ENCODE data around the gene SLC39A2. TPM values are rescaled to one million over a fixed set of nuclear protein-coding genes. Genes with fewer than 3 reads are reported as not detected.

Gene SLC39A2
- total and polyA plus RNA-seq, 9 of the 15 experiments (the other 6 are each of a cell fraction or from before 2014, with no cell fraction given): 0.06 to 0.09 TPM; not detected in 7

GRCh38 chr14:20989787-20990600 lies 9.1 kb upstream of the SLC39A2 start, which contains the start of gene METTL17 (continued):
- no peak for TF ChIP-seq SRSF1 (IDR thresholded peaks at IDR 0.05; ENCODE audit: low read depth, low read length)
- TF ChIP-seq MAFF (IDR thresholded peaks at IDR 0.05; ENCODE audit: low read length): no peak
- no peak for TF ChIP-seq E2F5 (CRISPR knock-in tag; IDR thresholded peaks at IDR 0.05)
- TF ChIP-seq JUN (IDR thresholded peaks at IDR 0.05; ENCODE audit: borderline replicate concordance, low read depth, low read length): no peak
- no peak for TF ChIP-seq JUN (CRISPR knock-in tag; IDR thresholded peaks at IDR 0.05; ENCODE audit: borderline replicate concordance)
- peak; percentile 14; the same call in 1 of the 2 replicates for TF ChIP-seq JUND (IDR thresholded peaks at IDR 0.05; ENCODE audit: borderline replicate concordance, low read depth, low read length)
- no peak for TF ChIP-seq JUND (tag; IDR thresholded peaks at IDR 0.05; ENCODE audit: borderline replicate concordance, low read depth, low read length)
- TF ChIP-seq GTF2A2 (tag; IDR thresholded peaks at IDR 0.05): no peak
- TF ChIP-seq ZNF23 (CRISPR knock-in tag; IDR thresholded peaks at IDR 0.05): no peak
- TF ChIP-seq NUFIP1 (IDR thresholded peaks at IDR 0.05; ENCODE audit: partially characterized antibody): no peak

DNA sequence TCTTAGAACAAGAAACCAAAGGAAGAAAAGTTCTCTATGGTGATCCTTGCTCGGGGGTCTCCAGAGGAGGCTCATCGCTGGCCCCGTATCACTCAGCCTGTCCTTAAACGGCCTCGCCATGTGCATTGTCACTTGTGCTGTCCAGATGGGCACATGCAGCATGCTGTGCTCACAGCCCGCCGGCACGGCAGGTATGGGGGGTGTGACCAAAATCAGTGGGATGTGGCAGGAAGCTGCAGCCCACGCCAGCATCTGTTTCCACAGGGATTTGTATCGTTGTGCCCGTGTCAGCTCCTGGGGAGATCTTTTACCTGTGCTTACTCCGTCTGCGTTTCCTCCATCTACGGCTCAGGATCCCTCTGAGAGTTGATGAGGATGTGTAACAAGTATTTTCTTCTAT lies 2.6 kb upstream of the SLC39A2 start:
- Histone ChIP-seq H3K36me3 (ENCODE audit: control insufficient read depth, insufficient read depth, low read length) (peaks cover 51% of the 10 kb centered on the region), H3K4me2 (ENCODE audit: insufficient read depth, low read length) (no peak overlapping the region), H3K4me3 (no peak overlapping the region), H3K9me3 (replicated peaks; ENCODE audit: control insufficient read depth, insufficient read depth, low read depth, low read length) (no peaks in the 10 kb centered on the region), H3K27me3 (ENCODE audit: control insufficient read depth in 2 of 2, insufficient read depth in 2 of 2, low read length in 2 of 2) (no peaks in the 10 kb centered on the region), H3K4me1 (replicated peaks in 1 of 2; ENCODE audit: control insufficient read depth in 2 of 2, insufficient read depth in 2 of 2, low read length in 2 of 2) (peaks cover 0 to 5% of the 10 kb centered on the region in 2 experiments; a peak in 2 of 5 replicates), H2AFZ (ENCODE audit: low read depth, low read length) (no peak overlapping the region), H3K9me1 (ENCODE audit: control insufficient read depth, insufficient read depth, low read length) (no peaks in the 10 kb centered on the region), H3K27ac (ENCODE audit: extremely low read depth, low read depth, low read length) (no peak overlapping the region), H3K9ac (ENCODE audit: insufficient read depth in 1 of 2, low read depth in 2 of 2, low read length in 2 of 2) (peak overlapping the region in 1 of 2 experiments; percentile 52; a peak in 1 of 4 replicates), H4K20me1 (replicated peaks; ENCODE audit: control insufficient read depth, insufficient read depth, low read length) (no peaks in the 10 kb centered on the region), H3K79me2 (ENCODE audit: control insufficient read depth, insufficient read depth, low read length) (peaks cover 6% of the 10 kb centered on the region)
- ChIA-PET CTCF (ENCODE audit: low intra/inter-chr PET ratio) (interaction anchor here (0.6 kb wide), 1 partner anchor 25 kb away, joined by 4 read pairs; no protein-coding TSS in a partner anchor), POLR2A (interaction anchor here (0.5 kb wide), 1 partner anchor 16 kb away, joined by 3 read pairs; no protein-coding TSS in a partner anchor)
- TF ChIP-seq EGR1 (conservative IDR thresholded peaks at IDR 0.05) (no peak), FOXM1 (IDR thresholded peaks at IDR 0.05; ENCODE audit: low read depth) (no peak), FOXM1 (CRISPR knock-in tag; IDR thresholded peaks at IDR 0.05; ENCODE audit: low read depth) (no peak), DIDO1 (tag; IDR thresholded peaks at IDR 0.05; ENCODE audit: low read depth) (no peak), STAG1 (CRISPR knock-in tag; IDR thresholded peaks at IDR 0.05; ENCODE audit: borderline replicate concordance) (no peak)
- TF ChIP-seq, protein P1, sequence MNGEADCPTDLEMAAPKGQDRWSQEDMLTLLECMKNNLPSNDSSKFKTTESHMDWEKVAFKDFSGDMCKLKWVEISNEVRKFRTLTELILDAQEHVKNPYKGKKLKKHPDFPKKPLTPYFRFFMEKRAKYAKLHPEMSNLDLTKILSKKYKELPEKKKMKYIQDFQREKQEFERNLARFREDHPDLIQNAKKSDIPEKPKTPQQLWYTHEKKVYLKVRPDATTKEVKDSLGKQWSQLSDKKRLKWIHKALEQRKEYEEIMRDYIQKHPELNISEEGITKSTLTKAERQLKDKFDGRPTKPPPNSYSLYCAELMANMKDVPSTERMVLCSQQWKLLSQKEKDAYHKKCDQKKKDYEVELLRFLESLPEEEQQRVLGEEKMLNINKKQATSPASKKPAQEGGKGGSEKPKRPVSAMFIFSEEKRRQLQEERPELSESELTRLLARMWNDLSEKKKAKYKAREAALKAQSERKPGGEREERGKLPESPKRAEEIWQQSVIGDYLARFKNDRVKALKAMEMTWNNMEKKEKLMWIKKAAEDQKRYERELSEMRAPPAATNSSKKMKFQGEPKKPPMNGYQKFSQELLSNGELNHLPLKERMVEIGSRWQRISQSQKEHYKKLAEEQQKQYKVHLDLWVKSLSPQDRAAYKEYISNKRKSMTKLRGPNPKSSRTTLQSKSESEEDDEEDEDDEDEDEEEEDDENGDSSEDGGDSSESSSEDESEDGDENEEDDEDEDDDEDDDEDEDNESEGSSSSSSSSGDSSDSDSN (IDR thresholded peaks at IDR 0.05; ENCODE audit: borderline replicate concordance in 1 of 2, low read depth in 2 of 2, low read length in 2 of 2): no peak
- 91% methylated on average over 13 of the region's 14 CpGs for WGBS (ENCODE audit: insufficient coverage, low coverage, missing lambda C conversion rate)
- FAIRE-seq: no peak
- ATAC-seq: no peak
- no peak for DNase-seq (ENCODE audit: extremely low read depth in 1 of 4, low spot score in 3 of 4)
- in situ Hi-C loops (cut with MboI): no loop called here
- BruUV-seq (replicated peaks): no TSS peak
- intact Hi-C loops (cut with micrococcal nuclease): no loop called here

Measured in K562 (cell line).